GM12874 (cell line): ENCODE data around the gene OXLD1.

ENCODE experiments used
- TF ChIP-seq, protein P1 (sequence below): IDR thresholded peaks from 2 replicates; pipeline ENCODE4 v1.5.1; 2011; ENCODE audit warnings: low read depth, mild to moderate bottlenecking, control low read depth, low read length, moderate library complexity; ENCODE audit not compliant: insufficient read depth

The OXLD1 gene

DNA sequence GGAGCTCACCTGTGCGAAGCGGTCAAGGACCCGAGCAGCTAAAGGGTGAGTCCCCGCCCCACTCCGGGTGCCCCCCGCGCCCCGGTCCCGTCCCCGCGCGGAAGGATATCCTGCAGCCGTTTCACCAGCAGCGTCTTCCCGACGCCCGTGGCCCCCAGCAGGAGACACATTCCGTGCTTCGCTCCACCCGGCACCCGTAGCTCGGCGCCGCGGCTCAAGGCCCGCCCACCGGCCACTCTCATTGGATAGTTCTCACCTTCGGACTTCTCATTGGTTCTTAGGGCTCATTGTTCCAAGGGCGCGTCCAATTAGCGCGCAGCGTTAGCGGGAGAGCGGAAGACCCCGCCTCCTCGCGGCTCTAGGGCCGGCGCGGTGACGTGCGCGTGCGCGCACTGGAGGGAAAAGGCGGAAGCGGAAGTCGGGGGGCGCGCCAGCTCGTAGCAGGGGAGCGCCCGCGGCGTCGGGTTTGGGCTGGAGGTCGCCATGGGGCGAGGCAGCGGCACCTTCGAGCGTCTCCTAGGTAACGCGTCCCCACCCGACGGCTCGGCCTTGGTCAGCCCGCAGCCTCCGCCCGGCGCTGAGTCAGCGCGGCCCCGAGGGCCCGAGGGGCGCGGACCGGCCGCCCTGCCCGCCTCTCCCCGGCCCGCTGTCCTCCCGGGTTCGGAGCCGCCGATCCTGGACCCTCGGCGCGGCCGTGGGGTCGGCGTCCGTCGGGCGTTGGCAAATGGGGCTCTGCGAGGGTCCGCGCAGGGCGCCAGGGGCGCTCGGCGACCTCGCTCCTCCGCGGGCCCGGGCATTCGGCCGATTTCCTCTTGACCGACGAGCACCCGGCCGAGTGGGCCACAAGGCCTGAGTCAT is 17.4 kb upstream of the OXLD1 start, which contains the start of the genes ARL16 and HGS:
ARL16 (minus strand) TSS at position 214 of the 858 bp plus-strand sequence; CDS start at position 170, 44 bp downstream.
HGS (plus strand) TSS at position 428 of the 858 bp plus-strand sequence; CDS start at position 484, 56 bp downstream.
- TF ChIP-seq, protein P1, sequence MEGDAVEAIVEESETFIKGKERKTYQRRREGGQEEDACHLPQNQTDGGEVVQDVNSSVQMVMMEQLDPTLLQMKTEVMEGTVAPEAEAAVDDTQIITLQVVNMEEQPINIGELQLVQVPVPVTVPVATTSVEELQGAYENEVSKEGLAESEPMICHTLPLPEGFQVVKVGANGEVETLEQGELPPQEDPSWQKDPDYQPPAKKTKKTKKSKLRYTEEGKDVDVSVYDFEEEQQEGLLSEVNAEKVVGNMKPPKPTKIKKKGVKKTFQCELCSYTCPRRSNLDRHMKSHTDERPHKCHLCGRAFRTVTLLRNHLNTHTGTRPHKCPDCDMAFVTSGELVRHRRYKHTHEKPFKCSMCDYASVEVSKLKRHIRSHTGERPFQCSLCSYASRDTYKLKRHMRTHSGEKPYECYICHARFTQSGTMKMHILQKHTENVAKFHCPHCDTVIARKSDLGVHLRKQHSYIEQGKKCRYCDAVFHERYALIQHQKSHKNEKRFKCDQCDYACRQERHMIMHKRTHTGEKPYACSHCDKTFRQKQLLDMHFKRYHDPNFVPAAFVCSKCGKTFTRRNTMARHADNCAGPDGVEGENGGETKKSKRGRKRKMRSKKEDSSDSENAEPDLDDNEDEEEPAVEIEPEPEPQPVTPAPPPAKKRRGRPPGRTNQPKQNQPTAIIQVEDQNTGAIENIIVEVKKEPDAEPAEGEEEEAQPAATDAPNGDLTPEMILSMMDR: no peak

DNA sequence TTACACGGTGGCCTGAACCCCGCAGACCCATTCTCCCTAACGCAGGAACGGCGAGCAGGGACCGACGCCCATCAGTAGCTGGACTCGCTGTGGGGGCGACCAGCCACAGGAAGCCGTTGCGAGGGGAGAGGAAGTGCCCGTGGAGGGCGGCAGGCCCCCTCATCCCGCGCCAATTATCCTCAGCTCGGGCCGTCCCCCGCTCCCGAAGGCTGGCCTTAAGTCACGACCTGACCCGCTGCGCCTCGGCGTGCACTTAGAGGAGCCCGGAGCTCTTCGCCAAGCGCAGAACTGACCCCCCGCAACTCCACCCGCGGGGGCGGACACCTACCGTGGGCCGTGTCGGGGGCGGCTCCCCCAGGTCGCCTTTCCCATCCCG is 16.8 kb upstream of the OXLD1 start:
- TF ChIP-seq, protein P1: no peak

- TF ChIP-seq, protein P1: no peak
These were observed 16.3 kb upstream of the OXLD1 start for GRCh38 chr17:81682565-81683207.

- TF ChIP-seq, protein P1: no peak
These were observed 15.3 kb upstream of the OXLD1 start for GRCh38 chr17:81681672-81682071.

GRCh38 chr17:81680150-81680549 is 13.7 kb upstream of the OXLD1 start:
- TF ChIP-seq, protein P1: no peak

GRCh38 chr17:81676906-81677305 is 10.5 kb upstream of the OXLD1 start:
- TF ChIP-seq, protein P1: no peak

DNA sequence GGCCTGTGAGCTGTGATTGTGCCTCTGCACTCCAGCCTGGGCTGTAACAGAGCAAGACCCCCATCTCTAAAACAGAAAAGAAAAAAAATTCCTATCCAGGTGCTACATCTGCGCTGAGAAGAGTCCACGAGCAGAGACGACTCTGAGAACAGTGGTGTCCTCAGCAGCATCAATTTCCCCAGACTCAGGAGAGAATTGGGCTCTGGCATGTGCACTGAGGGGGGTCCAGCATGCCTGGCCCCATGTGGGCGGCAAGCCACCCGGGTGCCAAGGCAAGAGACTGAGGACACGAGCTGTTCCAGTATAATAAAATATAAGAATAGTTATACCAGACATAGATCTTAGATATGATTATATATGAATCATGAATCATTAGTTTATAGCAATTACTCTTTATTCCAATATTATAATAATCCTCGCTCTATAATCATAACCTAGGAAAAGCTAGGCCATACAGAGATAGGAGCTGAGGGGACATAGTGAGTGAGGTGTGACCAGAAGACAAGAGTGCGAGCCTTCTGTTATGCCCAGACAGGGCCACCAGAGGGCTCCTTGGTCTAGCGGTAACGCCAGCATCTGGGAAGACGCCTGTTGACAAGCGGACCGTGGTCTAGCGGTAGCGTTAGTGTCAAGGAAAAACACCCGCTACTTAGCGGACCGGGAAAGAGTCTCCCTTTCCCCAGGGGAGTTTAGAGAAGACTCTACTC is 9.3 kb upstream of the OXLD1 start:
- TF ChIP-seq, protein P1: peak; percentile 41
